Endodermal cell (in vitro differentiated cells): Measurements from ENCODE around the gene RPS6KA2. TPM values are rescaled to one million over a fixed set of nuclear protein-coding genes. Genes with fewer than 3 reads are reported as not detected.

ENCODE experiments used
- DNase-seq: peaks from one replicate; pipeline ENCODE4 v3.0.0-alpha.2; 2017
- H3K27ac ChIP-seq: 2 replicates; pipeline ENCODE4 v1.5.1; 2013; ENCODE audit warnings: mild to moderate bottlenecking, low read depth, low read length, moderate library complexity
- H3K27me3 ChIP-seq: 2 replicates; pipeline ENCODE4 v1.6.1; 2013; ENCODE audit warnings: mild to moderate bottlenecking, low read length, moderate library complexity; ENCODE audit not compliant: insufficient read depth, control insufficient read depth, poor library complexity, severe bottlenecking
- H3K36me3 ChIP-seq: 2 replicates; pipeline ENCODE4 v1.7.0; 2013; ENCODE audit warnings: mild to moderate bottlenecking, low read length, moderate library complexity; ENCODE audit not compliant: control insufficient read depth, insufficient read depth
- H3K4me1 ChIP-seq: one replicate; pipeline ENCODE4 v1.7.0; 2013; ENCODE audit warnings: low read length; ENCODE audit not compliant: control insufficient read depth, insufficient read depth
- H3K4me3 ChIP-seq: 2 replicates; pipeline ENCODE4 v1.5.1; 2013; ENCODE audit warnings: mild to moderate bottlenecking, low read length, moderate library complexity
- H3K9ac ChIP-seq: 2 replicates; pipeline ENCODE4 v1.6.1; 2013; ENCODE audit warnings: mild to moderate bottlenecking, low read length, moderate library complexity; ENCODE audit not compliant: poor library complexity, severe bottlenecking; ENCODE audit errors: extremely low read depth
- H3K9me3 ChIP-seq: 2 replicates; pipeline ENCODE4 v1.6.1; 2013; ENCODE audit warnings: mild to moderate bottlenecking, low read length, moderate library complexity; ENCODE audit not compliant: control insufficient read depth
- H3K27ac Mint-ChIP-seq: 2 replicates; pipeline ENCODE4 v1.8.0; 2020; ENCODE audit warnings: mixed read lengths
- H3K27me3 Mint-ChIP-seq: 2 replicates; pipeline ENCODE4 v1.8.0; 2021; ENCODE audit warnings: mild to moderate bottlenecking, mixed read lengths; ENCODE audit not compliant: insufficient read depth
- H3K36me3 Mint-ChIP-seq: 2 replicates; pipeline ENCODE4 v1.8.0; 2020; ENCODE audit warnings: low read depth, mixed read lengths
- H3K4me1 Mint-ChIP-seq: 2 replicates; pipeline ENCODE4 v1.8.0; 2020; ENCODE audit warnings: mixed read lengths
- H3K4me3 Mint-ChIP-seq: 2 replicates; pipeline ENCODE4 v1.8.0; 2020; ENCODE audit warnings: mild to moderate bottlenecking, moderate library complexity, mixed read lengths
- H3K9me3 Mint-ChIP-seq: 2 replicates; pipeline ENCODE4 v1.8.0; 2020; ENCODE audit warnings: mild to moderate bottlenecking, mixed read lengths
- CTCF ChIP-seq: fragments of 200-600 bp; sonication (generic); conservative IDR thresholded peaks from 2 replicates; pipeline ENCODE4 v1.5.0; 2021; ENCODE audit warnings: antibody characterized with exemption, mild to moderate bottlenecking
- WGBS, 2 experiments: methylation state at CpG; one replicate each; pipeline versions ENCODE4 v1.1.5 to v1.1.7; 2013; ENCODE audit warnings: missing lambda C conversion rate in 2 of 2, mixed read lengths in 1 of 2; ENCODE audit not compliant: insufficient coverage in 1 of 2, insufficient read length in 1 of 2; 5-methylcytosine and 5-hydroxymethylcytosine counted together
- total RNA-seq, 2 donors: library from RNA; stranded (reverse); fragmentation: NEBNext Ultra II Directional in 1 of 2; extraction: Animal tissue kit (Norgen Biotek cat#: 25700) in 1 of 2; gene quantifications; 2 replicates in 1 of 2; 3 replicates in 1 of 2; pipeline ENCODE4 v1.2.1, GENCODE V29; 2021

Gene RPS6KA2
- total RNA-seq, 2 donors from 2014 or later: 17.9 to 23.9 TPM

- no peak overlapping the region for H3K4me3 Mint-ChIP-seq
Measured at GRCh38 chr6:166412156-166412910, 214.7 kb downstream of the RPS6KA2 start.

GRCh38 chr6:166411721-166412151 lies 215.3 kb downstream of the RPS6KA2 start:
- no peak for DNase-seq
- TF ChIP-seq CTCF: no peak
- Histone ChIP-seq H3K27me3 (no peaks in the 10 kb centered on the region), H3K27ac (no peak overlapping the region), H3K9me3 (no peaks in the 10 kb centered on the region), H3K4me3 (no peak overlapping the region), H3K4me1 (no peaks in the 10 kb centered on the region), H3K36me3 (peaks cover 2% of the 10 kb centered on the region), H3K9ac (no peak overlapping the region)
- Mint-ChIP-seq H3K4me1 (peaks cover 10% of the 10 kb centered on the region), H3K27me3 (no peaks in the 10 kb centered on the region), H3K36me3 (peaks cover 13% of the 10 kb centered on the region), H3K27ac (no peak overlapping the region), H3K4me3 (no peak overlapping the region), H3K9me3 (no peaks in the 10 kb centered on the region)
- WGBS, 2 experiments: 92 to 93% methylated on average over 10 to 12 of the region's 12 CpGs

More at GRCh38 chr6:166412156-166412910, 214.7 kb downstream of the RPS6KA2 start:
- no peak for TF ChIP-seq CTCF
- Mint-ChIP-seq H3K36me3 (peaks cover 19% of the 10 kb centered on the region), H3K9me3 (no peaks in the 10 kb centered on the region), H3K4me1 (peaks cover 10% of the 10 kb centered on the region), H3K27ac (no peak overlapping the region), H3K27me3 (no peaks in the 10 kb centered on the region)
- Histone ChIP-seq H3K27me3 (no peaks in the 10 kb centered on the region), H3K4me1 (no peaks in the 10 kb centered on the region), H3K4me3 (no peak overlapping the region), H3K9me3 (no peaks in the 10 kb centered on the region), H3K9ac (no peak overlapping the region), H3K27ac (no peak overlapping the region), H3K36me3 (peaks cover 7% of the 10 kb centered on the region)
- no peak for DNase-seq
- 92 to 94% methylated on average over 42 to 49 of the region's 49 CpGs for WGBS, 2 experiments

- H3K36me3 ChIP-seq: no peaks in the 10 kb centered on the region
- Mint-ChIP-seq H3K4me3 (no peak overlapping the region), H3K36me3 (peaks cover 9% of the 10 kb centered on the region), H3K27me3 (no peaks in the 10 kb centered on the region), H3K4me1 (peaks cover 10% of the 10 kb centered on the region), H3K9me3 (no peaks in the 10 kb centered on the region), H3K27ac (no peak overlapping the region)
- H3K9me3 ChIP-seq: no peaks in the 10 kb centered on the region
- no peak overlapping the region for H3K9ac ChIP-seq
- no peak for DNase-seq
- H3K4me1 ChIP-seq: no peaks in the 10 kb centered on the region
- no peaks in the 10 kb centered on the region for H3K27me3 ChIP-seq
- WGBS, 2 experiments: 92 to 94% methylated on average over 12 to 15 of the region's 15 CpGs
- no peak overlapping the region for H3K27ac ChIP-seq
- no peak overlapping the region for H3K4me3 ChIP-seq
- TF ChIP-seq CTCF: no peak
Measured at GRCh38 chr6:166411271-166411670, 215.8 kb downstream of the RPS6KA2 start.
